GM18868 (cell line): Measurements from ENCODE around the gene SLC35E2B.
"Not testable (repeated sequence)": the region's sequence is repeated elsewhere in the genome, so short reads cannot be mapped to it uniquely, and the experiment has no call there.

Source experiments
- ATAC-seq: cut with Tn5 transposase; IDR thresholded peaks from one replicate; pipeline ENCODE4 v1.9.1; 2021; ENCODE audit warnings: mild to moderate bottlenecking, moderate library complexity; ENCODE audit not compliant: unreplicated experiment

SLC35E2B gene

GRCh38 chr1:1692714-1693647 is at the start of gene SLC35E2B:
SLC35E2B (minus strand) TSS chr1:1692795; CDS start chr1:1676699, 16,096 bp downstream.
- ATAC-seq: peak; percentile 75

GRCh38 chr1:1741013-1741412 is 48.4 kb upstream of the SLC35E2B start:
- ATAC-seq: not testable (repeated sequence)

- ATAC-seq: not testable (repeated sequence)
These were observed 46.3 kb upstream of the SLC35E2B start for GRCh38 chr1:1738799-1739337.

DNA sequence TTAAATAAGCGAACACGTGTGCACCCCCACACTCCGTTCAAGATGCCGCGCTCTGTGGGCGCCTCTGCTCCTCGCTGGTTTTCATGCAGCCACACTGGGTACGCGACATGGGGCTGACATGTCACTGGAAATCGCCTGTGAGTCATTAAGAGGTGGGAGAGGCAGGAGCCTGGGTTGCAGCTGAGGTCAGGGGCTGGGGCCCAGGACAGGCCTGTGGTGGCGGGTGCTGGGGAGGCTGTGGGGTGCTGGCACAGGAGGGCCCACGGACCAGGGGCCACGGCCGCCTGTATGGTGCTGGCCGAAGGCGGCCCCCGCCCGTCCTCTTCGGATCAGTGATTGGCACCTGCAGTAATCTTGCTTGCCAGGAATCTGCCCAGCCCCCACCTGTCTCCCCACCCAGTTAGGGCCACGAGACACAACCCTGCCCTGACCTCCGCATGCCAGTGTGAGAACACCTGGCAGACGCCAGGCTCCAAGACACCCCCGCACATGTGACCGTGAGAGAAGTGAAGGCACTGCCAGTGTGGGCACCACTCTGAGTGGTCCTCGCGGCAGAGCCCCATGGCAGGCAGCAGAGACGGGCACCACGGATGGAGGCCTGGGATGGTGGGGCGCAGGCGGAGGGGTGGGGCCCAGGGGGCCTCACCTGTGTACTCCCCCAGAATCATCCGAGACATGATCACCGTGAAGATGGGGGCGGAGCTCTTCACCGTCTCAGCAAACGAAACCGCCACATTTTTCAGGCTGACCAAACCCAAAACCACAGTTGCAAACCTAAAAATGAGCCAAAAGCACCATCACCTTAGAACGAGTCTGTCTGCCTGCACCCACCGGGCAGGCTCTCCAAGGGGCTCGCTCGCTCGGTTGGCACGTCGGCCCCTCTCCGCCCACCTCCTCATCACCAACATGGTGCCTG is 45.3 kb upstream of the SLC35E2B start:
- not testable (repeated sequence) for ATAC-seq

- no peak for ATAC-seq
These were observed 39.8 kb upstream of the SLC35E2B start for GRCh38 chr1:1732381-1732780.

DNA sequence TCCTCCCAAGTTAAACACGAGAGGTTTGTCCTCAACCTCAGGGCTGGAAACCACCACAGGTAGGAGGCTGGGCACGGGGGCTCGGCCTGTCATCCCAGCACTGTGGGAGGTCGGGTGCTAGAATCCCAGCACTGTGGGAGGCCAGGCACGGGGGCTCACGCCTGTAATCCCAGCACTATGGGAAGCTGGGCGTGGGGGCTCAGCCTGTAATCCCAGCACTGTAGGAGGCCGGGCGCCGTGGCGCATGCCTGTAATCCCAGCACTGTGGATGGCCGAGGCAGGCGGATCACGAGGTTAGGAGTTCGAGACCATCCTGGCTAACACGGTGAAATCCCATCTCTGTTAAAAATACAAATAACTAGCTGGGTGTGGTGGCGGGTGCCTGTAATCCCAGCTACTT is 38.3 kb upstream of the SLC35E2B start:
- no peak for ATAC-seq

GRCh38 chr1:1730230-1730629 is 37.6 kb upstream of the SLC35E2B start:
- not testable (repeated sequence) for ATAC-seq

GRCh38 chr1:1729116-1729816 is 36.7 kb upstream of the SLC35E2B start:
- ATAC-seq: not testable (repeated sequence)

DNA sequence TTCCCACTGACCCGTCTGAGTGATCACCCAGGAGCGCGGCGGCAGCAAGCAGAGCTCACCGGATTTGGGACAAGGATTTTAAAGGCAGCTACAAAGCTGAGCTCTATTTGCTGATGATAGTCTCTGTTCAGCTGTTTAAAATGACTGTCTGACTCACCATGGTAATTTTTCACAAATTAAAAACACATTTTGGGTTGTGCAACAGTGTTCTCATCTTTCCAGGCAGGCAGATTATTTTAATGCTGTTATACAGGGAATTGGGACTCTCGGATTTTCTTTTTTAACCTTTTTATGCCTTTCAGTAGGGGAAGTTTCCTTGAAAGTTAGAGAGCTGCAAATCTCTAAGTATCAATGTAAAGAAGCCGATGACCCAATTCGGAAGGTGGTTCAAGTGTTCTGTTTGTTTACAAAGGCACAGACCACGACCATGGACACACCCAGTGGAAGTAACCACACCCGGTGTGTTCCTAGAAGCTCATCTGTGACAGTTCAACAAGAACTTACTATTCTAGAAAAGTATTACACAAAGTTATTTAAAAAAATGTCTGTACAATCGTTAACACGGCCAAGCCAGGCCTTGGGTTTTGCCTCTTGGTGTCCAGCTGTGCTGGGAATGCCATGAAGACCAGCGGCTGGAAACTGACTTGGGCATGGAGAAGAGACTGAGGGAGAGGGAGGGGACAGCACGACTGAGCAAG is 35.9 kb upstream of the SLC35E2B start:
- not testable (repeated sequence) for ATAC-seq

GRCh38 chr1:1727131-1727651 is 34.6 kb upstream of the SLC35E2B start:
- ATAC-seq: not testable (repeated sequence)

DNA sequence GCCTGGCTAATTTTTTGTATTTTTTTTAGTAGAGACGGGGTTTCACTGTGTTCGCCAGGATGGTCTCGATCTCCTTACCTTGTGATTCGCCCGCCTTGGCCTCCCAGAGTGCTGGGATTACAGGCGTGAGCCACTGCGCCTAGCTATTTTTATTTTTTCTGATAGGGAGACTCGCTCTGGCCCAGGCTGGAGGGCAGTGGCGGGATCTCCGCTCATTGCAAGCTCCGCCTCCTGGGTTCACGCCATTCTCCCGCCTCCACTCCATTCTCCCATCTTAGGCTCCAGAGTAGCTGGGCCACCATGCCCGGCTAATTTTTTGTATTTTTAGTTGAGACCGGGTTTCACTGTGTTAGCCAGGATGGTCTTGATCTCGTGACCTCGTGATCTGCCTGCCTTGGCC is 33.5 kb upstream of the SLC35E2B start:
- ATAC-seq: not testable (repeated sequence)

DNA sequence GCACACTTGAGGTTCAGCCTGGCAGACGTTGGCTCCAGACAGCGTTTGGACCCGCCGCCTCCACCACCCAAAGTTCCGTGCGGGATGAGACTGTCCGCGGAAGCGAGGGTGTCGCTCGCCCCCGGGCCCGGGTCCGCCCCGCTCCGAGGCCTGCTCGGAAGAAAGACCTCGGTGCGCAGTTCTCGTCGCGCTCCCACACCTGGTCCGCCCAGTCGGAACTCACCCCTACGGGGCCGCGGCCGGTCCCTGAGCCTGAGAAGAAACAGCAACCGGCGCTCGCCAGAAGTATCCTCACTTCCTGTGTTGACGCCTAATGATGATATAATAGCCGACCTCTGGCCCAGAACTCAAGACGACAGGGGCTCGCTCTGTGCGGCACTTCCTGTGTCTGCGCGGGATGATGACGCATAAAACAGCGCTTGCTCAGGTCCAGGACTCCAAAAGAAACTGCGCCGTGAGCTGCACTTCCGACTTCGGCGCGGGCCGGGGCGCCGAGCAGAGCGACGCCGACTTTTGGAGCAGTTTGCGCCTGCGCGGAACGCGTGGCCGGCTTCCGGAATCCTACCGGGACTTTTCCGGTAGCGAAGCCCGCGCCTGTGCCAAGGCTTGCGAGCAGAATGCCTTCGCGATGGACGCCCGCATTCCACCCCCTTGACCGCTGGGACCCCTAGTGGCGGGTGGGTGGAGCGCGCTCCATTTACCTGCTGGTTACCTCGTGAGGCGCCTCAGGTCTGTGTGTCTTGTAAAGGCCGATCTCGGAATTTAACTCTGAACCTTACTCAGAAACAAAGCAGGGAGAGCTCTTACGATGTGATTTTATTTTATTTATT is 31.7 kb upstream of the SLC35E2B start, which contains the start of gene CDK11A:
Gene CDK11A, minus strand, starts transcription at position 323 of the 830 bp plus-strand sequence. CDS start 1,539 bp downstream, outside the sequence.
- peak; percentile 92 for ATAC-seq

- ATAC-seq: no peak
These were observed 28.6 kb upstream of the SLC35E2B start for GRCh38 chr1:1721201-1721600.

GRCh38 chr1:1715109-1715883 is 22.7 kb upstream of the SLC35E2B start:
- not testable (repeated sequence) for ATAC-seq

DNA sequence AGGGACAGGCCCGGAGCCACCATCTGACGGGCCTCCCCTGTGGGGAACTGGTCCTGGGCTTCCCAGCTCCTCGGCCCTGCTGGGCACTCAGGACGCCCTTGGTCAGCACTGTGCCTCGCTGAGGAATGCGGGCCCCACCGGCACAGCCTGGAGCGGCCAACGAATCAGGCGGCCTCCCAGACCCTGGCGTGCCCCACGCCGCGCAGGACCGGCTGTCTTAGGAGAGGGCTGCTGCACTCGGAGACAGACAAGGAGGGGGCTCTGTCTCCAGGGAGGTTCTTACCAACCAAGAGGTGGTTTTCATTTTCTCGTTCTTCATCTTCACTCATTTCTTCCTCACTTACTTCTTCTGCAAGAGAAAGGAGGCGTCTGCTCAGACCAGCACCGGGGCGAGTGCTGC is 15.3 kb upstream of the SLC35E2B start:
- ATAC-seq: not testable (repeated sequence)

GRCh38 chr1:1707241-1707640 is 14.6 kb upstream of the SLC35E2B start:
- not testable (repeated sequence) for ATAC-seq

DNA sequence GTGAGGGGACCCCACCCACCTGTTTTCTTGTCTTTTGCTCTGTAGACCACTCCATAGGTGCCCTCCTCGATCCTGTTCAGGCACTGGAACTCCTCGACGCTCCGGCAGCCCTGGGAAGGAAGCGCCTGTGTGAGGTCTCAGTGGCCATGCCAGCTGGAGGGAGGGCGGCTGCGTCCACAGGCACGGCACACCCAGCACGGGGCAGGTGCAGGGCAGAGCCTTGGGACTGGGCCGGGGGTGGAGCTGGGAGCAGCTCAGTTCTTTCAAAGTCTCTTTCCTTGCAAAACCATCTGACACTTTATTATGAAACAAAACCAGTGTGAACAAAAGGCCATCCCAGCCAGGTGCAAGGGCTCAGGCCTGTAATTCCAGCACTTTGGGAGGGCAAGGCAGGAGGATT is 13.0 kb upstream of the SLC35E2B start:
- ATAC-seq: not testable (repeated sequence)
